Suprapubic skin (tissue), 4 donors: Measurements from ENCODE around the gene LRRC27.

ENCODE experiments used
- CTCF ChIP-seq, 2 donors: fragments of 200-600 bp in 1 of 2; fragments of 450-650 bp in 1 of 2; sonication (generic) in 1 of 2; IDR thresholded peaks; one replicate each; pipeline ENCODE4 v1.5.1; 2016 to 2019; ENCODE audit warnings: antibody characterized with exemption in 2 of 2, mild to moderate bottlenecking in 1 of 2, moderate library complexity in 1 of 2
- EP300 ChIP-seq: sonication (generic); formaldehyde crosslinking; IDR thresholded peaks from one replicate; pipeline ENCODE4 v1.6.1; 2017; ENCODE audit warnings: antibody characterized with exemption
- POLR2A ChIP-seq, 2 donors: fragments of 450-650 bp; IDR thresholded peaks; one replicate each; pipeline ENCODE4 v1.6.1; 2017; ENCODE audit warnings: antibody characterized with exemption in 2 of 2, mild to moderate bottlenecking in 2 of 2, moderate library complexity in 2 of 2
- POLR2AphosphoS5 ChIP-seq, 3 donors: sonication (generic); formaldehyde crosslinking; IDR thresholded peaks; one replicate each; pipeline ENCODE4 v1.6.1; 2017; ENCODE audit warnings: antibody characterized with exemption in 3 of 3

- TF ChIP-seq CTCF (IDR thresholded peaks at IDR 0.05) (no peak), POLR2A (IDR thresholded peaks at IDR 0.05) (no peak), EP300 (no peak), POLR2AphosphoS5 (IDR thresholded peaks at IDR 0.05) (no peak)
These were observed 51.8 kb downstream of the LRRC27 start for GRCh38 chr10:132383751-132384196.
